HEK293 (cell line): ENCODE measurements around the gene UPF2.

Experiments used
- BCL6B ChIP-seq: fragments of 450-650 bp; formaldehyde crosslinking; IDR thresholded peaks from 2 replicates; pipeline ENCODE4 v1.5.1; 2017; ENCODE audit warnings: missing biosample characterization, missing genetic modification characterization
- GLI4 ChIP-seq: fragments of 450-650 bp; formaldehyde crosslinking; IDR thresholded peaks from 2 replicates; pipeline ENCODE4 v1.5.1; 2016; ENCODE audit warnings: missing biosample characterization, missing genetic modification characterization
- GLIS1 ChIP-seq: fragments of 450-650 bp; formaldehyde crosslinking; IDR thresholded peaks from 2 replicates; pipeline ENCODE4 v1.5.1; 2016; ENCODE audit warnings: missing biosample characterization, missing genetic modification characterization
- HOXD13 ChIP-seq: sonication (generic); formaldehyde crosslinking; IDR thresholded peaks from 2 replicates; pipeline ENCODE4 v1.8.0; 2022; ENCODE audit warnings: missing genetic modification reagents, borderline replicate concordance
- KLF9 ChIP-seq: fragments of 450-650 bp; formaldehyde crosslinking; IDR thresholded peaks from 2 replicates; pipeline ENCODE4 v1.5.1; 2016; ENCODE audit warnings: missing biosample characterization, missing genetic modification characterization, low read depth
- MYNN ChIP-seq: fragments of 450-650 bp; formaldehyde crosslinking; IDR thresholded peaks from 2 replicates; pipeline ENCODE4 v1.5.1; 2016; ENCODE audit warnings: missing biosample characterization, missing genetic modification characterization, borderline replicate concordance
- OVOL3 ChIP-seq: fragments of 450-650 bp; formaldehyde crosslinking; IDR thresholded peaks from 2 replicates; pipeline ENCODE4 v1.5.1; 2016; ENCODE audit warnings: missing biosample characterization, missing genetic modification characterization
- PRDM4 ChIP-seq: fragments of 450-650 bp; formaldehyde crosslinking; IDR thresholded peaks from 2 replicates; pipeline ENCODE4 v1.5.1; 2017; ENCODE audit warnings: missing biosample characterization, missing genetic modification characterization
- SETDB1 ChIP-seq: IDR thresholded peaks from one replicate; pipeline ENCODE4 v1.6.1; 2017; ENCODE audit warnings: mild to moderate bottlenecking, low read length, moderate library complexity, mixed read lengths; ENCODE audit not compliant: insufficient read length
- SP7 ChIP-seq: fragments of 450-650 bp; formaldehyde crosslinking; IDR thresholded peaks from 2 replicates; pipeline ENCODE4 v1.5.1; 2016; ENCODE audit warnings: missing biosample characterization, missing genetic modification characterization
- TRIM28 ChIP-seq: IDR thresholded peaks from 2 replicates; pipeline ENCODE4 v1.6.1; 2011; ENCODE audit warnings: low read length, control low read depth, borderline replicate concordance
- YY2 ChIP-seq: fragments of 450-650 bp; formaldehyde crosslinking; IDR thresholded peaks from 2 replicates; pipeline ENCODE4 v1.5.1; 2016; ENCODE audit warnings: missing biosample characterization, missing genetic modification characterization
- ZBTB44 ChIP-seq: fragments of 450-650 bp; IDR thresholded peaks from 2 replicates; pipeline ENCODE4 v1.5.1; 2018; ENCODE audit warnings: missing biosample characterization, mild to moderate bottlenecking, missing genetic modification characterization
- ZBTB49 ChIP-seq: fragments of 450-650 bp; formaldehyde crosslinking; IDR thresholded peaks from 2 replicates; pipeline ENCODE4 v1.5.1; 2016; ENCODE audit warnings: missing biosample characterization, missing genetic modification characterization, low read depth
- ZBTB7A ChIP-seq: fragments of 450-650 bp; formaldehyde crosslinking; IDR thresholded peaks from 2 replicates; pipeline ENCODE4 v1.5.1; 2016; ENCODE audit warnings: low read depth, missing biosample characterization, missing genetic modification characterization
- ZFP69B ChIP-seq: fragments of 450-650 bp; formaldehyde crosslinking; IDR thresholded peaks from 2 replicates; pipeline ENCODE4 v1.5.1; 2016; ENCODE audit warnings: missing biosample characterization, missing genetic modification characterization
- ZNF10 ChIP-seq: fragments of 450-650 bp; formaldehyde crosslinking; IDR thresholded peaks from 2 replicates; pipeline ENCODE4 v1.5.1; 2017; ENCODE audit warnings: missing biosample characterization, missing genetic modification characterization
- ZNF274 ChIP-seq, 2 experiments: fragments of 200-500 bp in 1 of 2; fragments of 450-650 bp in 1 of 2; sonication (Bioruptor generic) in 1 of 2; formaldehyde crosslinking in 1 of 2; IDR thresholded peaks; 2 replicates each; pipeline versions ENCODE4 v1.5.1 to v1.6.1; 2014 to 2016; ENCODE audit warnings: borderline replicate concordance in 1 of 2, inconsistent platforms in 1 of 2, low read length in 1 of 2, missing biosample characterization in 1 of 2, missing genetic modification characterization in 1 of 2
- ZNF280D ChIP-seq: fragments of 450-650 bp; formaldehyde crosslinking; IDR thresholded peaks from 2 replicates; pipeline ENCODE4 v1.5.1; 2016; ENCODE audit warnings: missing biosample characterization, missing genetic modification characterization
- ZNF311 ChIP-seq: fragments of 450-650 bp; formaldehyde crosslinking; IDR thresholded peaks from 2 replicates; pipeline ENCODE4 v1.5.1; 2017; ENCODE audit warnings: missing biosample characterization, missing genetic modification characterization, borderline replicate concordance
- ZNF350 ChIP-seq: fragments of 450-650 bp; formaldehyde crosslinking; IDR thresholded peaks from 2 replicates; pipeline ENCODE4 v1.5.0; 2017; ENCODE audit warnings: missing biosample characterization, mild to moderate bottlenecking, missing genetic modification characterization
- ZNF391 ChIP-seq: fragments of 450-650 bp; formaldehyde crosslinking; IDR thresholded peaks from 2 replicates; pipeline ENCODE4 v1.5.1; 2016; ENCODE audit warnings: low read depth, missing biosample characterization, missing genetic modification characterization, borderline replicate concordance
- ZNF48 ChIP-seq: fragments of 450-650 bp; formaldehyde crosslinking; IDR thresholded peaks from 2 replicates; pipeline ENCODE4 v1.5.1; 2016; ENCODE audit warnings: missing biosample characterization, missing genetic modification characterization
- ZNF510 ChIP-seq: fragments of 450-650 bp; formaldehyde crosslinking; IDR thresholded peaks from 2 replicates; pipeline ENCODE4 v1.5.1; 2018; ENCODE audit warnings: mild to moderate bottlenecking, missing genetic modification characterization, missing biosample characterization; ENCODE audit not compliant: insufficient replicate concordance
- ZNF521 ChIP-seq: fragments of 450-650 bp; formaldehyde crosslinking; IDR thresholded peaks from 2 replicates; pipeline ENCODE4 v1.5.1; 2017; ENCODE audit warnings: missing biosample characterization, mild to moderate bottlenecking, missing genetic modification characterization
- ZNF549 ChIP-seq: fragments of 450-650 bp; IDR thresholded peaks from 2 replicates; pipeline ENCODE4 v1.5.1; 2018; ENCODE audit warnings: missing biosample characterization, missing genetic modification characterization, mild to moderate bottlenecking, inconsistent platforms, moderate library complexity
- ZNF600 ChIP-seq: fragments of 450-650 bp; formaldehyde crosslinking; IDR thresholded peaks from 2 replicates; pipeline ENCODE4 v1.5.1; 2016; ENCODE audit warnings: missing biosample characterization, missing genetic modification characterization
- ZNF624 ChIP-seq: fragments of 450-650 bp; formaldehyde crosslinking; IDR thresholded peaks from 2 replicates; pipeline ENCODE4 v1.5.1; 2017; ENCODE audit warnings: missing biosample characterization, missing genetic modification characterization
- ZNF629 ChIP-seq: fragments of 450-650 bp; formaldehyde crosslinking; IDR thresholded peaks from 2 replicates; pipeline ENCODE4 v1.5.1; 2017; ENCODE audit warnings: missing biosample characterization, missing genetic modification characterization

Gene UPF2

GRCh38 chr10:12041766-12042408 is 722 bp downstream of the UPF2 start (continued):
- TF ChIP-seq SP7 (tag by site-specific recombination) (0 out of 2 replicates have a peak, but pooled peaks have one; percentile 7), ZBTB49 (tag by site-specific recombination) (no peak), ZNF629 (tag by site-specific recombination) (no peak), ZFP69B (no peak), ZNF549 (tag by site-specific recombination) (no peak), ZNF10 (no peak; the same call in 1 of the 2 replicates), BCL6B (tag by site-specific recombination) (no peak), ZBTB44 (tag by site-specific recombination) (no peak), GLIS1 (no peak), ZNF280D (tag by site-specific recombination) (no peak), KLF9 (tag by site-specific recombination) (no peak; the same call in 1 of the 2 replicates), ZBTB7A (tag by site-specific recombination) (peak; percentile 79; the same call in 1 of the 2 replicates), TRIM28 (no peak), HOXD13 (CRISPR knock-in tag) (no peak), ZNF521 (no peak), GLI4 (tag by site-specific recombination) (0 out of 2 replicates have a peak, but pooled peaks have one; percentile 47), ZNF391 (no peak), OVOL3 (tag by site-specific recombination) (no peak), ZNF624 (tag by site-specific recombination) (no peak), ZNF311 (no peak), MYNN (tag by site-specific recombination) (no peak), ZNF350 (tag by site-specific recombination) (no peak), ZNF274 (IDR thresholded peaks at IDR 0.05; ENCODE audit: low read length) (no peak), ZNF274 (tag by site-specific recombination; IDR thresholded peaks at IDR 0.05; ENCODE audit: borderline replicate concordance) (no peak), ZNF600 (tag by site-specific recombination) (peak; percentile 60), YY2 (tag by site-specific recombination) (no peak), PRDM4 (no peak), ZNF48 (tag by site-specific recombination) (no peak), ZNF510 (tag by site-specific recombination) (no peak), SETDB1 (no peak)
